ENCODE measurements around the gene KAT5. TPM values are rescaled to one million over a fixed set of nuclear protein-coding genes. Genes with fewer than 3 reads are reported as not detected.

Gene KAT5
- total and polyA plus RNA-seq, 2 of the 13 experiments (the other 11 are each of a cell fraction or from before 2014, with no cell fraction given): 35.2 to 48.3 TPM

- peak; percentile 94 for TF ChIP-seq ZHX2 (IDR thresholded peaks at IDR 0.05; ENCODE audit: low read depth)
- TF ChIP-seq ZHX2 (CRISPR knock-in tag; IDR thresholded peaks at IDR 0.05; ENCODE audit: borderline replicate concordance): peak; percentile 88; the same call in 1 of the 2 replicates
- TF ChIP-seq PLSCR1 (CRISPR knock-in tag; IDR thresholded peaks at IDR 0.05; ENCODE audit: borderline replicate concordance): no peak
- no peak for TF ChIP-seq CC2D1A (CRISPR knock-in tag; IDR thresholded peaks at IDR 0.05)
- peak; percentile 72; the same call in 1 of the 2 replicates for TF ChIP-seq ZNF33A (CRISPR knock-in tag; IDR thresholded peaks at IDR 0.05; ENCODE audit: borderline replicate concordance)
- peak; percentile 98 for TF ChIP-seq HDAC1 (CRISPR knock-in tag; IDR thresholded peaks at IDR 0.05)
- peak; percentile 92; the same call in 1 of the 2 replicates for TF ChIP-seq CREBL2 (CRISPR knock-in tag; IDR thresholded peaks at IDR 0.05; ENCODE audit: borderline replicate concordance)
- 0 out of 2 replicates have a peak, but pooled peaks have one; percentile 39 for TF ChIP-seq CENPT (CRISPR knock-in tag; IDR thresholded peaks at IDR 0.05; ENCODE audit: low read depth)
- peak; percentile 83 for TF ChIP-seq TAF1 (CRISPR knock-in tag; IDR thresholded peaks at IDR 0.05)
- TF ChIP-seq IKZF4 (CRISPR knock-in tag; IDR thresholded peaks at IDR 0.05; ENCODE audit: borderline replicate concordance, low read depth, not compliant biosample characterization): peak; percentile 95
- peak; percentile 94; the same call in 1 of the 2 replicates for TF ChIP-seq ZFP37 (CRISPR knock-in tag; IDR thresholded peaks at IDR 0.05; ENCODE audit: borderline replicate concordance)
- no peak for TF ChIP-seq FOXO4 (CRISPR knock-in tag; conservative IDR thresholded peaks at IDR 0.05)
- no peak; the same call in 1 of the 2 replicates for TF ChIP-seq ZBTB49 (CRISPR knock-in tag; IDR thresholded peaks at IDR 0.05; ENCODE audit: borderline replicate concordance)
- TF ChIP-seq E2F2 (CRISPR knock-in tag; IDR thresholded peaks at IDR 0.05; ENCODE audit: borderline replicate concordance): 0 out of 2 replicates have a peak, but pooled peaks have one; percentile 49
- TF ChIP-seq BORCS8-MEF2B (CRISPR knock-in tag; IDR thresholded peaks at IDR 0.05): peak; percentile 93
These were observed at the start of gene KAT5 (continued) for GRCh38 chr11:65711785-65712632.
